CD4-positive, alpha-beta memory T cell (primary cell): Measurements from ENCODE around the gene A3GALT2. TPM values are rescaled to one million over a fixed set of nuclear protein-coding genes. Genes with fewer than 3 reads are reported as not detected.
A peak's percentile ranks its signal among the peaks of the same experiment; 100 is the strongest.

Source experiments
- CTCF ChIA-PET: fragments of 350-600 bp; sonication (Branson Sonifier 250); formaldehyde crosslinking; loops from one replicate; lab custom pipeline; 2021; ENCODE audit warnings: inconsistent platforms; ENCODE audit not compliant: partially characterized antibody; lab: Charles Lee
- POLR2A ChIA-PET: fragments of 350-600 bp; sonication (Branson Sonifier 250); formaldehyde crosslinking; loops from one replicate; lab custom pipeline; 2021; ENCODE audit not compliant: partially characterized antibody; lab: Charles Lee
- DNase-seq, 5 donors: peaks; one replicate each; pipeline versions ENCODE4 v3.0.0 to v3.0.0-alpha.2; 2020 to 2022; ENCODE audit warnings: mixed read lengths in 1 of 5
- H3K27ac ChIP-seq: one replicate; pipeline ENCODE4 v1.7.0; 2013; ENCODE audit warnings: low read depth, low read length
- H3K27me3 ChIP-seq: 2 replicates; pipeline ENCODE4 v1.7.0; 2013; ENCODE audit warnings: mild to moderate bottlenecking, low read length, moderate library complexity; ENCODE audit not compliant: insufficient read depth
- H3K36me3 ChIP-seq: 2 replicates; pipeline ENCODE4 v1.7.0; 2013; ENCODE audit warnings: mild to moderate bottlenecking, low read length, moderate library complexity; ENCODE audit not compliant: insufficient read depth
- H3K4me1 ChIP-seq: 2 replicates; pipeline ENCODE4 v1.7.0; 2013; ENCODE audit warnings: mild to moderate bottlenecking, low read length, moderate library complexity; ENCODE audit not compliant: insufficient read depth
- H3K4me3 ChIP-seq, 2 donors: one replicate each; pipeline ENCODE4 v1.7.0; 2013; ENCODE audit warnings: low read length in 2 of 2, mild to moderate bottlenecking in 1 of 2
- H3K9me3 ChIP-seq, 2 donors: one replicate each; pipeline ENCODE4 v1.7.0; 2013; ENCODE audit warnings: low read length in 2 of 2, control low read depth in 1 of 2; ENCODE audit not compliant: control insufficient read depth in 1 of 2
- H3K27ac Mint-ChIP-seq, 7 donors: one replicate each; pipeline ENCODE4 v1.8.0; 2020 to 2021; ENCODE audit warnings: mixed read lengths in 7 of 7, mild to moderate bottlenecking in 6 of 7, inconsistent platforms in 3 of 7, moderate library complexity in 3 of 7
- H3K27me3 Mint-ChIP-seq, 2 donors: one replicate each; pipeline ENCODE4 v1.8.0; 2020 to 2021; ENCODE audit warnings: mixed read lengths in 2 of 2
- H3K36me3 Mint-ChIP-seq, 2 donors: one replicate each; pipeline ENCODE4 v1.8.0; 2020 to 2021; ENCODE audit warnings: mixed read lengths in 2 of 2, inconsistent platforms in 1 of 2, mild to moderate bottlenecking in 1 of 2
- H3K4me1 Mint-ChIP-seq, 4 donors: one replicate each; pipeline ENCODE4 v1.8.0; 2020 to 2021; ENCODE audit warnings: mixed read lengths in 4 of 4, mild to moderate bottlenecking in 1 of 4
- H3K4me3 Mint-ChIP-seq, 8 donors: one replicate each; pipeline ENCODE4 v1.8.0; 2020 to 2021; ENCODE audit warnings: mixed read lengths in 8 of 8, mild to moderate bottlenecking in 7 of 8, moderate library complexity in 6 of 8, inconsistent platforms in 3 of 8
- H3K9me3 Mint-ChIP-seq, 8 donors: one replicate each; pipeline ENCODE4 v1.8.0; 2020 to 2021; ENCODE audit warnings: mixed read lengths in 8 of 8, mild to moderate bottlenecking in 5 of 8, inconsistent platforms in 3 of 8, moderate library complexity in 1 of 8
- intact Hi-C: fragments of 100-400 bp; cut with micrococcal nuclease; formaldehyde crosslinking; loops from one replicate; pipeline ENCODE4 v1.15.1; 2023
- polyA plus RNA-seq, 2 donors: library from polyadenylated mRNA; unstranded; fragments of 300-500 nt; fragmentation: Illumina TruSeq; gene quantifications; one replicate each; pipeline ENCODE4 v1.2.3, GENCODE V29; 2021
- total RNA-seq, 2 experiments: library from RNA; stranded (reverse); gene quantifications; one replicate each; pipeline ENCODE4 v1.2.3, GENCODE V29; 2021

The A3GALT2 gene
- total and polyA plus RNA-seq, 4 experiments from 2014 or later = not detected

DNA sequence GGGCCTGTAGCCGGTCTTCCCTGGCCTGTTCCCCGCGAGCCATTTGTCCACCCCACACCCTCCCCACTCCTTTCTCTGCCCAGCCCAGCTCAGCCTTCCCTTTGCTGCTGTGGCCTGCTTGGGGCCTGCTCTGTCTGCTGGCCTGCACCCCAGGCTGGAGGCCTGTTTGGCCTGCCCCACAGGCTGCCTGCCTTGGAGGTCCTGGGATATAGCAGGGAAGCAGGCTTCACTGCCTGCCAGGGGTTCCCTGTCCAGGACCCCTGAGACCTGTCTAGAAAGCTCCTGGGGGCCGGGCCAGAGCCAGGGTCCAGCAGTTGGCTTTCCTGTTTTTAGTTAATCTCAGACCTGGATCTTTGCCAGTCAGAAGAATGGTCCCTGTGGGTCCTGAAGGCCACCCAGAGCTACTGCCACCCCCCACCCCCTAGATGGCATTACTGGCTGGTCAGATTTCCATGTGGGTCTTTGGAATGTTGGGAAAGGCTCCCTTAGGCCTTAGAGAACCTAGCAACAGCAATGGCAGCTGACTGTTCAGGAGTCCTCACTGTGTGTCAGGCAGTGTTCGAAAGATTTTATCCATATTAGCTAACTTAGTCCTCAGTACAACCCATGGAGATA lies 56.9 kb downstream of the A3GALT2 start:
- Histone ChIP-seq H3K27ac (no peak overlapping the region), H3K4me3 (no peak overlapping the region), H3K27me3 (no peaks in the 10 kb centered on the region), H3K36me3 (no peaks in the 10 kb centered on the region), H3K4me1 (peaks cover 16% of the 10 kb centered on the region), H3K9me3 (no peaks in the 10 kb centered on the region)
- Mint-ChIP-seq H3K9me3 (no peaks in the 10 kb centered on the region), H3K36me3 (peaks cover 0 to 17% of the 10 kb centered on the region in 2 donors), H3K4me1 (peaks cover 21 to 41% (median 28%) of the 10 kb centered on the region in 4 donors), H3K4me3 (no peak overlapping the region), H3K27ac (no peak overlapping the region), H3K27me3 (no peaks in the 10 kb centered on the region)
- intact Hi-C loops = no loop called here
- no peak for DNase-seq
- POLR2A ChIA-PET = no interaction called here
- CTCF ChIA-PET = interaction anchor here (0.7 to 1.5 kb wide), 3 partner anchors 31 to 168 kb away, joined by 3 to 5 read pairs (median 5); no protein-coding TSS in a partner anchor

DNA sequence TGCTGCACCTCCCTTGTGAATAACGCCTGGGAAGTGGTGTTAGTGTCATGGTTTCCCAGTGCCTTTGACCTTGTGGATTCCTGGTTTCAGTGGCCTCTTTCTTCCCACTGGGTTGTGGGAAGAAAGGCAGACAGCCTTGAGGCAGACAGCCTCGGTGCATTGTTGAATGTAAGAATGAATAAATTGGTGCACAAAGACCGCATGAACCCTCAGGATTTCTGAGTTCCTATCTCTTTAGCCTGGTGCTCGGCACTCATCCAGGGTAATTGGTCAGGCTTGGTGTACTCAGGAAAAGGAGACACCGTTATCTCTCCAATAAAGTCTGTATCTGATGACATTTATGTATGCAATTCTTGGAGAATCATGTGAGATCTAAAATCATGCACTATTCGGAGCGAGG lies 59.6 kb downstream of the A3GALT2 start:
- ChIA-PET POLR2A (no interaction called here), CTCF (no interaction called here)
- Mint-ChIP-seq H3K36me3 (peaks cover 0 to 14% of the 10 kb centered on the region in 2 donors), H3K27me3 (peaks cover 0 to 2% of the 10 kb centered on the region in 2 donors), H3K9me3 (peaks cover 0 to 4% (median 0%) of the 10 kb centered on the region in 8 donors), H3K4me1 (peaks cover 27 to 54% (median 40%) of the 10 kb centered on the region in 4 donors), H3K4me3 (peak overlapping the region in 2 of 8 donors; percentile 20), H3K27ac (no peak overlapping the region)
- Histone ChIP-seq H3K4me1 (peaks cover 35% of the 10 kb centered on the region), H3K27me3 (no peaks in the 10 kb centered on the region), H3K4me3 (no peak overlapping the region), H3K36me3 (no peaks in the 10 kb centered on the region), H3K9me3 (no peaks in the 10 kb centered on the region), H3K27ac (no peak overlapping the region)
- no peak for DNase-seq
- intact Hi-C loops = no loop called here

DNA sequence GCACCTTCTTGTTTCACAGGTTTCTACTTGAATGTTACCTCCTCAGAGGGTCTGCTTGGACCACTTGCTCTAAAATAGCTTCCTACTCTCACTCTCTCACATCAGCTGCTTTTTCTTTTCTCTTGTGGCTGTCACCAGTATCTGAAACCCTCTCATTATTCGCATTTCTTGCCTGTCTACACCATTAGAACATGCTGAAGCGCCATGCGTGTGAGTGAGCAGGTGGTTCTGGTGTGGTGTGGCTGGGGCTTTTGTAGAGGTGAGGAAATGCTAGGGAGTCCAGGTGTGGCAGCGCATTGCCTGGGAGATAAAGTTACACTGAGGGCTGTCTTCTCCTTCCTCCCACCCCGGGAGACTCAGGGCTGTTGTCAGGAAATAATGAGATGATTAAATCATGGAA lies 60.5 kb downstream of the A3GALT2 start:
- Mint-ChIP-seq H3K4me1 (peaks cover 27 to 54% (median 39%) of the 10 kb centered on the region in 4 donors), H3K4me3 (peak overlapping the region in 2 of 8 donors; percentile 32 to 51), H3K27me3 (peaks cover 0 to 2% of the 10 kb centered on the region in 2 donors), H3K36me3 (peaks cover 0 to 12% of the 10 kb centered on the region in 2 donors), H3K27ac (peak overlapping the region in 4 of 7 donors; percentile 6 to 53 (median 52)), H3K9me3 (peaks cover 0 to 4% (median 0%) of the 10 kb centered on the region in 8 donors)
- CTCF ChIA-PET = no interaction called here
- H3K4me3 ChIP-seq = no peak overlapping the region
- H3K27ac ChIP-seq = no peak overlapping the region
- no peaks in the 10 kb centered on the region for H3K36me3 ChIP-seq
- peaks cover 35% of the 10 kb centered on the region for H3K4me1 ChIP-seq
- intact Hi-C loops = no loop called here
- POLR2A ChIA-PET = no interaction called here
- no peaks in the 10 kb centered on the region for H3K27me3 ChIP-seq
- DNase-seq = no peak
- H3K9me3 ChIP-seq = no peaks in the 10 kb centered on the region

DNA sequence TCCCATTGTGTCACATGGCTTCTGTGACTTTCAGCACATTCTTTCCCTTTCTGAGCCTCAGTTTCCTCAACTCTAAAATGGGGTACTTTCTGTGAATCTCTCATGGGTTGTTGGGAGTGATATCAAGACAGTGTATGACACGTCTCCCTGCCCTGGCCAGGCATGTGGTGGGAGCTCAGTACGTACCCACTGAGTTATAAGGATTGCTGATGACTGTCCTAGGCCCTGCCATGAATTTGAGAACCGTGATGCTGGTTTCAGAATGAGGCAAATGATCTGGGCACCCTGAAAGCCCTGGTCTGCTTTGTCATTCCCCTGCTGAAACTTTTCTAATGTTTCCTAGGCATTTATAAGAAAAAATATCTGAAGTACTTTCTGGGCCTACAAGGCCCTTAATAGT lies 61.0 kb downstream of the A3GALT2 start:
- ChIA-PET POLR2A (no interaction called here), CTCF (no interaction called here)
- peaks cover 27 to 52% (median 39%) of the 10 kb centered on the region in 4 donors for H3K4me1 Mint-ChIP-seq
- intact Hi-C loops = loop anchor here (5.0 kb wide), 1 partner anchor 223 kb away; the partner anchor contains the start of gene AK2
- Histone ChIP-seq H3K4me1 (peaks cover 35% of the 10 kb centered on the region), H3K4me3 (no peak overlapping the region), H3K27me3 (no peaks in the 10 kb centered on the region), H3K36me3 (no peaks in the 10 kb centered on the region), H3K9me3 (no peaks in the 10 kb centered on the region), H3K27ac (no peak overlapping the region)
- peaks cover 0 to 2% of the 10 kb centered on the region in 2 donors for H3K27me3 Mint-ChIP-seq
- H3K9me3 Mint-ChIP-seq = peaks cover 0 to 4% (median 0%) of the 10 kb centered on the region in 8 donors
- DNase-seq = no peak
- H3K4me3 Mint-ChIP-seq = peak overlapping the region in 3 of 8 donors; percentile 22 to 51 (median 30)
- H3K36me3 Mint-ChIP-seq = peaks cover 0 to 12% of the 10 kb centered on the region in 2 donors
- peak overlapping the region in 1 of 7 donors; percentile 73 for H3K27ac Mint-ChIP-seq

DNA sequence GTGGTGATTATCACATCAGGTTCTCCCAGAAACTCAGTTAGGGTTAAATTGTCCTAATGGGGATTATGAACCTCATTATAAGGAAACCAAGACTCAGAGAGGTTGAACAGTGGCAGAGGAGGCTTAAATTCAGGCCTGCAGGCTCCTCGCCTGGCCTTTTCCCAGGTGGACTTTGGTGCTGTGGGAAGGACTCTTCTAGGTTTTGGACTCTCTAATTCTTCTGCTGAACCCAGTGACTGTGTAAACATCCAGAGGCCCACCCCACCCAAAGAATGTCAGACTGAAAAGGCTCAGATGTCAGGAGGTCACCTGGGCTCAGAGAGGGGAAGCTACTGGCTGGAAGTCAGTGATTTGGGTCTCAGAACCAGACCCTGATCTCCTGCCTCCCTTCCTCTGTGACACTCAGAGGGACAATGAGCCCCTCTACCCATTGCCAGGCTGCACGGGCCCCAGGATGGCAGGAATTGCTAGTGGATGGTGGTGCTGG lies 62.1 kb downstream of the A3GALT2 start:
- peak overlapping the region in 3 of 7 donors; percentile 28 to 73 (median 31) for H3K27ac Mint-ChIP-seq
- no peak overlapping the region for H3K4me3 ChIP-seq
- H3K9me3 Mint-ChIP-seq = peaks cover 0 to 4% (median 0%) of the 10 kb centered on the region in 8 donors
- H3K9me3 ChIP-seq = no peaks in the 10 kb centered on the region
- peaks cover 0 to 2% of the 10 kb centered on the region in 2 donors for H3K27me3 Mint-ChIP-seq
- peaks cover 35% of the 10 kb centered on the region for H3K4me1 ChIP-seq
- peaks cover 0 to 12% of the 10 kb centered on the region in 2 donors for H3K36me3 Mint-ChIP-seq
- intact Hi-C loops = loop anchor here (5.0 kb wide), 1 partner anchor 222 kb away; the partner anchor contains the start of gene AK2
- H3K27me3 ChIP-seq = no peaks in the 10 kb centered on the region
- POLR2A ChIA-PET = no interaction called here
- no peaks in the 10 kb centered on the region for H3K36me3 ChIP-seq
- H3K4me3 Mint-ChIP-seq = peak overlapping the region in 7 of 8 donors; percentile 31 to 100 (median 53)
- peaks cover 27 to 50% (median 38%) of the 10 kb centered on the region in 4 donors for H3K4me1 Mint-ChIP-seq
- CTCF ChIA-PET = no interaction called here
- no peak for DNase-seq
- no peak overlapping the region for H3K27ac ChIP-seq

DNA sequence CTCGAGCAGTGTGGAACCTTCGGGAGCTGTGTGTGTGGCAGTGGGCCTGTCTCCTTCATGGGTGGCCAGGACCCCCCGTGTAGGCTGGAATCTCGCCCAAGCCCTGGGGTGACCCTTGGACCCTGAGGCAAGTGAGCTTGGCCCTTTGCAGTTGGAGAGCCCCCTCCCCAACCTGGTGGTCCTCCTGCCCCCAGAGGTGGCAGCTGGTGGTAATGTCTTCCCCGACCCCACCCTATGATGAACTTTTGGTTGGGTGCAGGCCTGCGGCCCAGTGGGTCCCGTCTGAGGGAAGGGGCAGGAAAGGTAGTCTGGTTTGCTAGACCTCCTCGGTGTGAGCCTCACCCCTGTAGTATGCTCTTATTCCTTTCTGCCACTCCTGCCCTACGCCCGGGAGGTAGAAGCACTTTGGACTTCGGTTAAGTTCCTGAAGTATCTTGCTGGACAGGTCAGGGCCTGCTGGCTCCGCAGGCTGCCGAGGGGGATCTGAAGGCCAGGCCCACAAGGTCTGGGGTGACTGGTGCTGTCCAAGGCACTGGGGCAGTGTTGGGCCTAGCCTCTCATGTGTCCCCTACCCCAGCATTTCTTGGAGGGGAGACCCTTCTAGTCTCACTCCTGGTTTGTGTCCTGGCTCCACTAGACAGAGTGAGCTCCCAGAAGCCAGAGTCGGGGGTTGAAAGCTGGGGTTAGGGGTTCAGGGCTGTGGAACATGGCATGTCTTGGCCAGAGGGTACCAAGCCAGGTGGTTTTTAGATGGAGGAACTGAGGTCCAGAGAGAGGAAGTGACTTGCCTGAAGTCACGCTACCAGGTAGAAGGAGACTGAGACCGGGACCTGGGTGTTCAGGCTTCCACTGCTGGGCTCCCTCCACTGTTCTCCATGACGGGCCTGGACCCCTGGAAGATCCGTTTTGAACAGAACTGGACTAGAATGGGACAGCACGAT lies 62.9 kb downstream of the A3GALT2 start:
- Mint-ChIP-seq H3K4me1 (peaks cover 27 to 50% (median 38%) of the 10 kb centered on the region in 4 donors), H3K27ac (peak overlapping the region in 5 of 7 donors; percentile 78 to 99 (median 98)), H3K4me3 (peak overlapping the region; percentile 96 to 100 (median 100)), H3K36me3 (peaks cover 0 to 11% of the 10 kb centered on the region in 2 donors), H3K27me3 (peaks cover 0 to 2% of the 10 kb centered on the region in 2 donors), H3K9me3 (peaks cover 0 to 4% (median 0%) of the 10 kb centered on the region in 8 donors)
- intact Hi-C loops = loop anchor here (2.0 to 5.0 kb wide), 2 partner anchors 77 to 221 kb away; partner anchors contain the start of gene AK2
- ChIA-PET POLR2A (interaction anchor here (0.5 to 2.0 kb wide), 5 partner anchors 77 to 1961 kb away, joined by 3 to 10 read pairs (median 3); partner anchors contain the start of genes SNRNP40 and ZCCHC17), CTCF (interaction anchor here (0.9 kb wide), 1 partner anchor 10 kb away, joined by 4 read pairs; no protein-coding TSS in a partner anchor)
- Histone ChIP-seq H3K9me3 (no peaks in the 10 kb centered on the region), H3K27me3 (no peaks in the 10 kb centered on the region), H3K4me1 (peaks cover 35% of the 10 kb centered on the region), H3K4me3 (peak overlapping the region in 1 of 2 donors; percentile 55), H3K36me3 (no peaks in the 10 kb centered on the region), H3K27ac (peak overlapping the region; percentile 40)
- DNase-seq = no peak
